ENCODE data around the gene CDCP1. TPM values are rescaled to one million over a fixed set of nuclear protein-coding genes. Genes with fewer than 3 reads are reported as not detected.

CDCP1 gene
- total RNA-seq, 2 experiments from 2014 or later = 1.7 to 2.1 TPM

GRCh38 chr3:45174234-45174633 lies 28.1 kb upstream of the CDCP1 start:
- POLR2A ChIA-PET = no interaction called here

GRCh38 chr3:45173776-45174175 lies 27.6 kb upstream of the CDCP1 start:
- CTCF ChIA-PET = no interaction called here
- POLR2A ChIA-PET = no interaction called here

More at GRCh38 chr3:45174234-45174633, 28.1 kb upstream of the CDCP1 start:
- CTCF ChIA-PET = no interaction called here

GRCh38 chr3:45171283-45171682 lies 25.1 kb upstream of the CDCP1 start:
- ChIA-PET CTCF (no interaction called here), POLR2A (no interaction called here)

- POLR2A ChIA-PET = no interaction called here
Observed at GRCh38 chr3:45170096-45170495, 23.9 kb upstream of the CDCP1 start.

GRCh38 chr3:45169125-45169904 lies 23.1 kb upstream of the CDCP1 start:
- ChIA-PET CTCF (no interaction called here), POLR2A (no interaction called here)

More at GRCh38 chr3:45170096-45170495, 23.9 kb upstream of the CDCP1 start:
- CTCF ChIA-PET = no interaction called here

- ChIA-PET POLR2A (no interaction called here), CTCF (no interaction called here)
Observed at GRCh38 chr3:45168451-45168850, 22.3 kb upstream of the CDCP1 start.

GRCh38 chr3:45167011-45167911 lies 21.1 kb upstream of the CDCP1 start:
- CTCF ChIA-PET = interaction anchor here (0.5 kb wide), 1 partner anchor 193 kb away, joined by 3 read pairs; no protein-coding TSS in a partner anchor
- POLR2A ChIA-PET = interaction anchor here (0.6 kb wide), 1 partner anchor 362 kb away, joined by 3 read pairs; no protein-coding TSS in a partner anchor

- ChIA-PET CTCF (no interaction called here), POLR2A (interaction anchor here (0.6 kb wide), 1 partner anchor 363 kb away, joined by 3 read pairs; no protein-coding TSS in a partner anchor)
Observed at GRCh38 chr3:45166321-45166879, 20.2 kb upstream of the CDCP1 start.

GRCh38 chr3:45165497-45166283 lies 19.5 kb upstream of the CDCP1 start:
- ChIA-PET POLR2A (no interaction called here), CTCF (interaction anchor here (1.0 kb wide), 1 partner anchor 26 kb away, joined by 3 read pairs; no protein-coding TSS in a partner anchor)

GRCh38 chr3:45164056-45164455 lies 17.9 kb upstream of the CDCP1 start:
- CTCF ChIA-PET = no interaction called here
- POLR2A ChIA-PET = no interaction called here

GRCh38 chr3:45163481-45163880 lies 17.3 kb upstream of the CDCP1 start:
- ChIA-PET POLR2A (no interaction called here), CTCF (no interaction called here)

- ChIA-PET POLR2A (no interaction called here), CTCF (no interaction called here)
Observed at GRCh38 chr3:45154641-45155147, 8.5 kb upstream of the CDCP1 start.

GRCh38 chr3:45153658-45154437 lies 7.7 kb upstream of the CDCP1 start:
- CTCF ChIA-PET = no interaction called here
- POLR2A ChIA-PET = no interaction called here

GRCh38 chr3:45152307-45152706 lies 6.1 kb upstream of the CDCP1 start:
- CTCF ChIA-PET = no interaction called here
- POLR2A ChIA-PET = no interaction called here

GRCh38 chr3:45151100-45151499 lies 4.9 kb upstream of the CDCP1 start:
- ChIA-PET POLR2A (no interaction called here), CTCF (no interaction called here)

- POLR2A ChIA-PET = no interaction called here
- CTCF ChIA-PET = no interaction called here
Observed at GRCh38 chr3:45148921-45149320, 2.7 kb upstream of the CDCP1 start.

- CTCF ChIA-PET = no interaction called here
- POLR2A ChIA-PET = no interaction called here
Observed at GRCh38 chr3:45145223-45145622, 955 bp downstream of the CDCP1 start.

GRCh38 chr3:45143673-45144671 lies 2.2 kb downstream of the CDCP1 start:
- ChIA-PET POLR2A (no interaction called here), CTCF (no interaction called here)

All from activated CD8-positive, alpha-beta memory T cell treated with anti-CD3 and anti-CD28 coated beads for 36 hours (primary cell).